HepG2 (cell line): ENCODE data around the gene FEM1C. TPM values are rescaled to one million over a fixed set of nuclear protein-coding genes. Genes with fewer than 3 reads are reported as not detected.

Source experiments
- ATF7 ChIP-seq, 2 experiments: fragments of 450-650 bp in 1 of 2; sonication (generic) in 1 of 2; formaldehyde crosslinking in 1 of 2; IDR thresholded peaks; 2 replicates each; pipeline versions ENCODE4 v1.4.0 to v1.6.1; 2016 to 2020; ENCODE audit warnings: antibody characterized with exemption in 1 of 2, mild to moderate bottlenecking in 1 of 2, missing genetic modification reagents in 1 of 2
- HMGA1 ChIP-seq: sonication (generic); formaldehyde crosslinking; conservative IDR thresholded peaks from 2 replicates; pipeline ENCODE4 v1.4.0; 2020; ENCODE audit warnings: missing genetic modification reagents
- KDM3A ChIP-seq: IDR thresholded peaks from 2 replicates; pipeline ENCODE4 v1.6.1; 2018; ENCODE audit warnings: low read depth, missing compliant biosample characterization
- MLLT10 ChIP-seq: sonication (generic); formaldehyde crosslinking; IDR thresholded peaks from 2 replicates; pipeline ENCODE4 v1.4.0; 2020; ENCODE audit warnings: missing genetic modification reagents
- REST ChIP-seq, 2 experiments: IDR thresholded peaks; 2 replicates each; pipeline ENCODE4 v1.6.1; 2011 to 2012; ENCODE audit warnings: low read length in 2 of 2, borderline replicate concordance in 1 of 2, low read depth in 1 of 2, mild to moderate bottlenecking in 1 of 2, moderate library complexity in 1 of 2
- SIX4 ChIP-seq: sonication (generic); formaldehyde crosslinking; IDR thresholded peaks from 2 replicates; pipeline ENCODE4 v1.4.0; 2020; ENCODE audit warnings: missing genetic modification reagents
- ZBTB49 ChIP-seq: sonication (generic); formaldehyde crosslinking; IDR thresholded peaks from 2 replicates; pipeline ENCODE4 v1.4.0; 2020; ENCODE audit warnings: missing genetic modification reagents, borderline replicate concordance
- ZNF589 ChIP-seq: sonication (generic); formaldehyde crosslinking; conservative IDR thresholded peaks from 2 replicates; pipeline ENCODE4 v1.8.0; 2022; ENCODE audit warnings: mild to moderate bottlenecking, moderate library complexity, missing genetic modification reagents
- polyA plus RNA-seq, 8 experiments: library from polyadenylated mRNA; depleted of rRNA in 3 of 8; stranded (reverse) in 7 of 8; unstranded in 1 of 8; fragments of >200 nt; fragmentation: Illumina TruSeq in 4 of 8; extraction: Trizol in 4 of 8; gene quantifications; 2 replicates each; pipeline versions ENCODE4 v1.2.1 to v1.2.3, GENCODE V29; 2011 to 2016; ENCODE audit warnings: low read depth in 4 of 8, missing spikeins in 1 of 8, mixed read lengths in 1 of 8; ENCODE audit not compliant: insufficient read depth in 1 of 8
- total RNA-seq, 5 experiments: library from RNA; depleted of rRNA; stranded (reverse); fragments of >200 nt; fragmentation: Illumina TruSeq; extraction: Trizol; gene quantifications; 2 replicates each; pipeline ENCODE4 v1.2.3, GENCODE V29; 2016; ENCODE audit warnings: low read depth in 1 of 5

The FEM1C gene
- total and polyA plus RNA-seq, 2 of the 13 experiments (the other 11 are each of a cell fraction or from before 2014, with no cell fraction given), result 5.5 to 8.3 TPM

GRCh38 chr5:115526604-115527003 lies 18.0 kb downstream of the FEM1C start (continued):
- no peak for TF ChIP-seq ZBTB49 (CRISPR knock-in tag)
- TF ChIP-seq KDM3A (CRISPR knock-in tag), result no peak
- no peak for TF ChIP-seq SIX4 (CRISPR knock-in tag)
- no peak for TF ChIP-seq ATF7 (IDR thresholded peaks at IDR 0.05)
- no peak for TF ChIP-seq ATF7 (CRISPR knock-in tag; IDR thresholded peaks at IDR 0.05)
- no peak for TF ChIP-seq HMGA1 (CRISPR knock-in tag)
- no peak for TF ChIP-seq MLLT10 (CRISPR knock-in tag)
- no peak for TF ChIP-seq ZNF589 (CRISPR knock-in tag)
- TF ChIP-seq REST (IDR thresholded peaks at IDR 0.05; ENCODE audit: borderline replicate concordance in 1 of 2, low read depth in 1 of 2, low read length in 2 of 2), result no peak
